Middle frontal gyrus (tissue), 1 donor: ENCODE results near the gene PTCSC3.

Source experiments
- DNase-seq: peaks from one replicate; pipeline ENCODE4 v3.0.0-alpha.2; 2015; ENCODE audit warnings: low spot score; ENCODE audit errors: extremely low spot score

PTCSC3 gene

DNA sequence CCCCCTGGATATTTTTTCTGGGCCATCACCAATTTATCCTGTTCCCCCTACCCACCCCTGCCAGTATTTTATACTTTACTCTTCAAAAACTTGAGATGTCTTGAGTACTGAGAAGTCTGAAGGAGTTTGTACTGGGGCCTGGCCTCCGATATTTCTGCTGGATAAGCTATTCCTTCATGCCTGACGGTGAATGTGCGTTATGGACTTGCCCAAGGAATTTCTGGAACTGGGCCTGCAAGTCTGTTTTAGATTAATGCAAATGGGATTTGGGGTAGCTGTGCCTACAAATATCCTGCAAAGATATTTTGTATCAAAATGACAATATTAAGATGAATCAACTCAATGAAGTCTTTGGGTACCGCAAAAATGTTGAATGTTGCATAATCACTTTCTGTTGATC is at the start of gene PTCSC3:
Gene PTCSC3, minus strand, starts transcription at position 199 of the 400 bp plus-strand sequence.
- DNase-seq = no peak

DNA sequence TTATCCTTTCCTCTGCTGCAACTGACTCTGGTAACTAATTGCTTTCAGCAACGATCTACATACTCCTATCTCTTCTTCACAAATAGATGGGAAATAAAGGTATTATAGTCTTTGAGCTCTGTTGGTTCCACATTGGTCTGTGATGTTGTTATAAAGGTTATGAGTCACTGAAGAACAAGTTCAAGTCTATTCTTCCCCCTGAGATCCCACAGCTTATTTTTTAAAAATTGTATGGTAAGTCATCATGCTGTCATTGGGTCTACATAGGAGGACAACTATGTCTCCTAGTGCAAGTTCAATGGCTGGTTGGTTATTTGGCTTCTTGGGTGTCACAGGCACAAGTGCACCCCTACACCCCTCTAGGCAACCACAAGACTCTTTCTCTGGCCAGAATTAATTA is 49.6 kb upstream of the PTCSC3 start:
- DNase-seq = no peak

DNA sequence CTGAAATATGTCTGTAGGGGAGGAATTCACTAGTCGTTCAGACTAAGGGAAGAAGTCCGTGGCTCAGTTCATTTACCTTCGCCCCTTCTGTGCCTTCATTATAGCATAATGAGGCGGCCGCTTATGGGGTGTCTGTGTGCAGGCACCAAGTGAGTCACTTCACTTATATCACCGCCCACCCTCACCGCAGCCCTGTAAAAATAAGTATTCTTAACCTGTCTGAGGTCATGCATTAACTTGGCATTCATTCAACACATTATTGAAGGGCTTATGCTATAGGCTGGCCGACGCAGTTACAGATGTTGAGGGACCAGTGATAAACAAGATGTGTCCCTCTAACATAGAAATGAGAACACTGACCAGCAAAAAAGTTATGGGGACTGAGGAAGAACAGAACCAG is 47.7 kb upstream of the PTCSC3 start:
- DNase-seq = no peak

DNA sequence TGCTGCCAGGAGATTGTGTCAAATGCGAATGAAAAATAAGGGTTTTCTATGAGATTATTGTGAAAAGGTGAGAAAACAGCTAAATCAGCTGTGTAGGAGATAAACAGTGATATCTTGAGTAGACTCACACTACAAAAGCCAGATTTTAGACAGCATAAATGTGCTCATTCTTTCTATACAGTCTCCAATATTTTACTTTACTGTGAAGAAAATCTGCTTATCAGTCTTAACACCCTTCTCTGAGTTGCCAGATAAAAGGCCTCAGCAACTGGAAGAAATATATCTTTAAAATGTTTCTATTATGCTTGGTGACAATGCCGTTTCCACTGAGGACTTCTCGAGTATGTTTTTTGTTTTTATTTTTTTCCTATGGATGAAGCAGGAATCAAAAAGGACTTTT is 47.0 kb upstream of the PTCSC3 start:
- no peak for DNase-seq

DNA sequence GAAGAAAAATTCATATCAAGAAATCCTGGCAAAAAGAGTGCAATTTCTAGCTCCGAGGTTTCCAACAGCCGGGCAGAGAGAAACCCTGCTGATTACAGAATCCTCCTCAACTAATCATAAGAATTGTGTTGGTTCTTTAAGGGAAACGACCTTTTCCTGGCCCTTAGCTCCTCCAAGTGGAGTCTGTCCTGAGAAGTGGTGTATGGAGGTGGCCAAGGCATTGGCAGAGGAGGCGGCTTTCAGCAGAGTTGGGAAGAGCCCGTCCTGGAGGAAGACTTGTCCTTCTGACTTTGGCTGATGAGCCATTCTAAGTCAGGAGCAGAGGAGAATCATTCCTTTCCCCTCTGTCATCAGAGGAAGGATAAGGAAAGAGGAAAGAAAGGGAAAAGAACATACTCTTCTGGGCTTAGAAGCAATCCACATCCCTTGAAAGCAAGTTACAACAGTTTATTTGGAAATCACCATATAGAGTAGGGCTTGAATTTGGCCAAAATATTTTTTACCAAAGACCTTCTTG is 46.5 kb upstream of the PTCSC3 start:
- DNase-seq = no peak

DNA sequence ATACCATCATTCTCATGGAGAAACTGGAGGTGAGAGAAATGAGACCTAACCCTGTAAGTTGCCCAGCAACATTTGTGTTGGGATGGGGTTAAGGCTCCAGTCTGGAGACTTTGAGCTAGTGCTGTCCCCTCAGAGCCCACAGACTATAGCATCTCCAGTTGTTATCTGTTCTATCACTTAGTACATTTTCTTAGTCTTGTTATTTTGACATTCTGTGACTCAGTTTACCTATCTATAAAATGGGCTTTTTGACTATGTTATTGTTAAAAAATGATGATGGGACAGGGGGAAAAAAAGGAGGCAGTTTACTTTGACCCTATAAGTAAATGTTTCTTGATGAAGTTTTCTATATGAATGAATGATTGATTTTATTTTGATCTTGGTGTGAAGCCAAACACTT is 45.8 kb upstream of the PTCSC3 start:
- no peak for DNase-seq

DNA sequence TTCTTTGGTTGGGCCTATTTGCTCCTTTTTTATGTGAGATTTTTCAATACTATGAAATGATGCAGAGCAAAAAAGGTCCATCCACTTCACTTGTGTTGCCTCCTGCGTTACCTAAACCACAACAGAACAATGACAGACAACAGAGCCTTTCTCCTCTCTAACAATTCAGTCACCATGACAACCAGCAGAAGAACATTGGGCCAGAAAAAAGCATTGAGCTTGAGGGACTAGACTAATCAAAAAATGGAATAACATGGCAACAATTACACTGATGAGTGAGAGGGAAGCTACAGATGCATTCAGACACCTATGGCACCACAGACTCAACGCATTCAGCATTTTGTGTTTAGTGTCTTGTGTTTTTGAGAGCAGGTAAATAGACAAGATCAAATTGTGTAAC is 44.6 kb upstream of the PTCSC3 start:
- DNase-seq = peak; percentile 10

DNA sequence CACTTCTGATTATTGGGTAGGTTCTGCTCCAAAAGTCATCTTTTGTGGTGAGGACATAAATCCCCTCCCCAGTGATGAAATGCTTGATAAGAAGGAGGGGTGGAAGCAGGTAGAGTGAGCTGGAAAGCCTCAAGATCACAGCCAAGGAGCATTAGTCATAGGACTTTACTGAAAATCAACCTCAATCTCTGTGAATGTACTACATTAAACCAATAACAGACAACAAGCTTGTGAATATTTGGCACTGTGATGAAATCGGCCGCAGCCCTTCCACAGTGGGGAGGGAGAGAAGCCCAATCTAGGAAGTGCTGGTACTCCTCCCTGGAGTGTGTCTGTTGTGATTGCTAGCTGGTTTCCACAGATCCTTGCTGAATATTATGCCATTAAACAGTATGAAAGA is 41.2 kb upstream of the PTCSC3 start:
- DNase-seq = no peak

DNA sequence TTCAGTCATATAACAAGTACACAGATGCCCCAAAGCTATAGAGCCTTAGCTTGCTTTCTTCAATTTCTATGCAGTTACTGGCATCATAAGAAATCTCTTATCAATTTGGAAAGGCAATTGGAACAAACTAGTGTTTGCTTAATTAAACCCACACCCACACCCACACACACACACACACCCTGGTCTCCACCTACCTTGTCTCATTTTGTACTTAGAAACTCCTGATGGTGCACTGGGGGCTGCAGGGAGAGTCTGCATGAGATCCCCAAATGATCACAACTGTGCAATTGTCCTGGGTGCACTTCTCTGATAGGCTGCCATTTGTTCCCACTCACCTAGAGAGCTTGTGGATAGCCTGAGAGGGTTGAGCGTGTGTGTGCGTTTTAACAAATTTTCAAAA is 40.5 kb upstream of the PTCSC3 start:
- no peak for DNase-seq

DNA sequence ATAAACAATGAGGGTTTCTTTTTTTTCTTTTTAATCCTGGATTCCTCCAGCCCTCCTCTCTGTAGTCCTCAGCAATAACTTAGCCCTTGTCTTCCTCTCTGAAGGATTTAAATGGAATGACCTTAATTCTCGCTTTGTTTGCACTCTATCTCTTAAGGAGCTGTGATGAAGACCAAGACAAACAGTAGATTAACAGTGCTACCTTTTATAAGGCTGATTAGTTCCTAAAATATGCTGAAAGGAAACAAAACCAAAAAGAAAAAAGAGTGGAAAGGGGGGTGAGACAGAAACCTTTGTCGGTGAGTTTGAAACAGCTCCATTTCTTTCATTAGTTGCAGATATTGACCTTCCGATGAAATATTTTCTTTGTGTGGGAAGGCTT is 38.7 kb upstream of the PTCSC3 start:
- no peak for DNase-seq

DNA sequence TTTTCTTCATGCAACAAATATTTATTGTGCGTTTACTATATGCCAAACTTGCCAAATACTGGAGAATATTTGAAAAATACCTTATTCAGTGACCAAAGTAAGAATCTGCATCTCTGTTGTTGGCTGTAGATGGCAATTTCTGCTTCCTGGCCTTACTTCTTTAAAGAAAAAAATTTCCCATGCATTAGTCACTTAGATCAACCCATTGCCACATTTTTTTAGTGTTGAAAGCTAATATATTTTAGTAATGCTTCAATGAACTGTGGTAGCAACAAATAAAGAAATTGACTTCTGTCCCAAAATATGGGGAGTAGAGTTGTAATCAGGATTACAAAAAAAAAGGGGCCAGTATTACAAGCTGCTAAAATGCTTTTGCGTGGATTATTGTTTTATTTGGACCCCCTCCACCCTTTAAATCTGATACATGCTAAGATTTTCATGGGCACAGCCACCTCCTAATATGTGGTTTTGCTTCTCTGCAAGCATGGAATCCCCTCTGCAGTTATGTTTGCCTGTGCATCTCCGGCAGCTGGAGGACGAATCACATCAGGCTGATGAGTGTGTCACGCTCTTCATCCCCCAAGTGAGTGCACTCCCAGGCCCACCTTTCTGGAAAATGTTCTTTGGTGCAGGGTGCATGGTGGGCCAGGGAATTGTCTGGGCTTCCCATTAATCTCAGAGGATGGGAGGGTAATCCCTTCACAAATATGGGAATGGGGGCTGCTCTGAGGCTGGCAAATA is 38.1 kb upstream of the PTCSC3 start:
- DNase-seq = no peak

DNA sequence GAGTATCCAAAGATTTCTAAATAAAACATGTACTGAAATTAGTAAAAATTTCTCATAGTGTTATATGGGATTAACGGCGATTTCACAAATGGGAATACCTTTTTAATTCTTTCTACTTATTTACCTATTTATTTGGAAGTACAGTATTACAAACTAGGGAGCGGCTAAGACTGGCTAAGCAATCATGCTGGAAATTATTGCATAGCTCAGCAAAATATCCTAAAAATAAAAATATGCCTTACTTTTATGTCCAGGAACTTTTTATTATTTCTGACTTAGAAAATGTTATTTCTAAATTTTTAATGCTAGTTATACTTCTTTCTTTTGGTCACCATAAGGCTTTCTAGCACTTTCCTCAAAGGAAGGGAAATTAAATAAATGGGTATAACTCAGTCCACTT is 36.5 kb upstream of the PTCSC3 start:
- DNase-seq = no peak

DNA sequence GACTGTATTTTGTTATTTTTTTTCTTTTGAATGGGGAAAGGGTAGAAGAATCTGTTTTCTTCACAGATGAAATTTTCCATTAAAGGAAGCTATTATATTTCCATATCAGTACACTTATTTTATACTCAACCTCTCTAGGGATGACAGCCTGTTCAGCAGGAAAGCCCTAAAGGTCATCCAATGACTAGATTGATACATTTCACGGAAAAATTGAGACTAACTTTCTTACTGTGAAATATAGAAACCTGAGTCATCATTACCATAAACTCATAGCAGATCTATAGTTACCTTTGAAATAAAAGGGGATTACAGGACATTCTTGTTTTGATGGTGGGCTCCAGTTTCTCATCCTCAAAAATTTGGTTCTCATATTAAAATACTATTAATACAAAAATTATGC is 36.1 kb upstream of the PTCSC3 start:
- DNase-seq = no peak

DNA sequence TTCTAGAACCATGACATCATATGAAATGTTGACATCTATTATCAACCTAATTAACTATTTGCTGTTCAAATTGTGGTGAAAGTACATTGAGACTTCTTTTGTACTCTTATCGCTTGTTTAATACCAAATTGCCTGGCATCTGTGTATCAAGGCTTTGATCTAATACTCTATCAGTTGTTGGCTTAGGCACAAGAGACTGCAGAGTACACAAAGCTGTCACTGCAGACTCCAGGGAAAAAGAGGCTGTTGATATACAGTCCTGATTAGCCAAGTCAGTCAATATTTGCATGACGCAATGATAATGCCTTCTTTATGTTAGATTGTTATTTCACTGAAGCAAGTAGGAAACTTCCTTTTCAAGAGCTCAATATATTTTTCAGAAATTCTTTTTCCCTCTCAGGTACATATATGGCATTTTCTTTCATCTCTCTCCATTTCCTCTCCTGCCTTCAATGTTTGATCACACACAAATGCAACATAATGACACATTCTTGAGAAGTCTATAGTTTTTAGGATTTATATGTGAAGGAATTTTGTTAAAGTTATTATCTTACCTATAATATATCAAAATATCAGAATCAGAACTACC is 32.3 kb upstream of the PTCSC3 start:
- DNase-seq = no peak

DNA sequence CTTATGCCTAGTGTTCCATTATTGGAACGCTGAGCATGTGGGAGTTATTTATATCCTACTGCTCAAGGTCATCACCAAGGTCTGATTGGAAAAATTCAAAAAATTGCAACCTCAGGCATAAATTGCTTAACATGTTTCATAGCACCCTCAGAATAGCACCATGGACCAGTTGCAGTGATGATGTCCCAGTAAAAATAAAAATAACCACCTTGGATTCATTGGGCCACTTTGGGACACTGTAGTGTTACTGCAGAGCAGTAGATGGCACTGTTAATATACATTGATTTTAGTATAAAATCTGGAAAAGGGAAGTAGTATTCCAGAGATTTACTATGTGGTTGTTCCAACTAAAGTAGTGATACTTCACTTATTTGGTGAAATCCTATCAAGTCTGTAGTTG is 31.0 kb upstream of the PTCSC3 start:
- no peak for DNase-seq

DNA sequence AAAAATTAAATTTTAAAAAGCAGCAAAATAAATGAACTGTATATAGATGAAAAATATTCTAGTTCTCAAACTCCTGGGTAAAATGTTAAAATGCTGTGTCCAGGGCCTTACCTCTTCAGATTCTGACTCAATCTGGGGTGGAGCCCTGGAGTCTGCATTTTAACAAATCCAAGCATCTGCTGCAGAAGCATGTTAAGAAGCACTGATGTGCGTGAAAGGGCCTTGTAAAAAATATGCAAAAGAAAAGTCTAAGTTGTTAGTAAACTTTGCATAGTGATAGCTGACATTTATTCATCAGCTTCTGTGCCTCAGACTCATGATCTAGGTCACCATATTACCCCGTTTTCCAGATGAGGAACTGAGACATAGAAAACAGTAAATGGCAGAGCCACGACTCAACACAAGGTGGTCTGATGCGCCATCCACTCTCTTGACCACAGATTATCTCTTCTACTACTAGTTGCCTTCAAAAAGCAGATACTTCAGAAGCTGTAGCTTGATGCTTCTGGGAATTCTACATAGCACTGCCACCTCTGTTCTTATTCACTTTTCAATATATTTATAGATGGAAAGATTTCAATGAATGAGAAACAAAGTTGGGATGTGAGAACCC is 28.0 kb upstream of the PTCSC3 start:
- no peak for DNase-seq

DNA sequence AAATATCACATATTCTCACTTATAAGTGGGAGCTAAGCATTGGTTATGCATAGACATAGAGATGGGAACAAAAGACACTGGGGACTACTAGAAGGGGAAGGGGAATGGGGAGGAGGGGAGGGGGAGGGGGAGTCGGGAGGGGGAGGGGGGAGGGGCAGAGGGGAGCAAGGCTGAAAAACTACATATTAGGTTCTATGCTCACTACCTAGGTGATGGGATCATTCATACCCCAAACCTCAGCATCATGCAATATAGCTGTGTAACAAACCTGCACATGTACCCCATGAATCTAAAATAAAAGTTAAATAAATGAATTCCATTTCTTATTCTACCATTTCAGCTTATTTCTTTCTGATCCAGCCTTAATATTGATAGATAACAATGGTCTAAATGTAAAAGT is 21.9 kb upstream of the PTCSC3 start:
- DNase-seq = no peak

DNA sequence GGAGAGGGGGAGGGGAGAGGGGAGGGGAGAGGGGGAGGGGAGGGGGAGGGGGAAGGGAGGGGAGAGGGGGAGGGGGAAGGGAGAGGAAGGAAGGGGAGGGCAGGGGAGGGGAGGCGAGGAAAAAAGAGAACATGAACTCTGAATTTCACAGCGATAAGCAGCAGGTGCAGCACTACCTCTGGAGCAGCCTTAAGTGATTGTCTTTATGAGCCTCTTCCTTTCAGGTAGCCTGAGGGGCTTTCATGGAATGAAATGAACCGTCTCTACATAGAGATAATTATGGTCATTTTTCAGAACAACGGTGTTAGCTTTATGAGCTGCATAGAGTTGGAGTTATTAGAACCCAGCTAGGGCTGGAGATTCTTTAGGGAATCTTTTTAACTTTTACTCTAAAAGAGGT is 18.1 kb upstream of the PTCSC3 start:
- no peak for DNase-seq

DNA sequence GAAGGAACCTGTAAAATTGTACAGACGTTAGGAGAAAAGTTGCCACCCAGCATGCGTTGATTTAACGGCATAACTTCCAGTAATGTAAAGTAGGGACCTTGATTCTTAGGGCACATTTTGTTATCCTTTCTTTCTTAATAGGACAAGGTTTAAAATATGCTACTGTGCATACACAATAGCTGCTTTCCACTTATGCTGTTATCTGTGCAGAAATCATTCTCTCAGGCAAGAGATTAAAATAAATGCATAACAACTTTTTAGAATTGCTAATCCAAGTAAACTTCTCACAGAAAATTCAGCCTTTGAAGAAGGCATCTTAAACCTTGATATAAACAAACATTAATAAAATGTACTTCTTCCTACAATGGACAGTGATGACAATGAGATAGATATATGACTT is 16.0 kb upstream of the PTCSC3 start:
- no peak for DNase-seq

DNA sequence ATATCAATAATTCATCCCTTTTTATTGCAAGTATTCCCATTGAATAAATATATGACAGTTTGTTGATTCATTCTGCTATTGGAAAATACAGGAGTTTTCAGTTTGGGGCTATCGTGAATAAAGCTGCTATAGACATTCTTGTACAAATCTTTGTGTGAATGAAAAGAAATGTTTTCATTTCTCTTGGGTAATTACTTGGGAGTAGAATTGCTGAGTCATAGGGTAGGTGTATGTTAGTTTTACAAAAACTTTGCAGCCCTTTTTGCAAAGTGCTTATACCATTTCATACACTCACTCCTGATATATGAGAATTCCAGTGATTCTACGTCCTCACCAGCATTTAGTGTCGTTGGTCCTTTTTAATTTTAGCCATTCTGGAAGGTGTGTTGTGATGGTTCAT is 6.9 kb upstream of the PTCSC3 start:
- no peak for DNase-seq

DNA sequence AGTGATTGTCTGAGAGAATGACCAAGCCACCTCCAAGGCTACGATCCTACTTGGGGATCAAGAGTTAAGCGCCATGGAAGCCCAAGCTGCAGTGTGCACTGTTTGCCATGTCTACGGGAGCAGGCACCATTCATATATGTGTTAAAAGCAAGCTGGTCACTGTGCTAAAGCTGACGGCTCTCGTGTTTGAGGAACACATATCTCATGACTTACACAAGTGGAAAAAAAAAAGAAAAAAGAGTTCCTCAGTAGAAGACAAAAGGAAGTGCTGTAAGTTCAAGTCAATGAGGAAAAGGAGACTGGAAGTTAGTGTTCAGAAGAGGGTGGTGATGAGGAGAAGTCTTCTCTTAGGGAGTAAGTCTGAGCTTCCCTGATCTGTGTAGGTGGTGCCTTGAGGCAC is 4.9 kb upstream of the PTCSC3 start:
- no peak for DNase-seq

DNA sequence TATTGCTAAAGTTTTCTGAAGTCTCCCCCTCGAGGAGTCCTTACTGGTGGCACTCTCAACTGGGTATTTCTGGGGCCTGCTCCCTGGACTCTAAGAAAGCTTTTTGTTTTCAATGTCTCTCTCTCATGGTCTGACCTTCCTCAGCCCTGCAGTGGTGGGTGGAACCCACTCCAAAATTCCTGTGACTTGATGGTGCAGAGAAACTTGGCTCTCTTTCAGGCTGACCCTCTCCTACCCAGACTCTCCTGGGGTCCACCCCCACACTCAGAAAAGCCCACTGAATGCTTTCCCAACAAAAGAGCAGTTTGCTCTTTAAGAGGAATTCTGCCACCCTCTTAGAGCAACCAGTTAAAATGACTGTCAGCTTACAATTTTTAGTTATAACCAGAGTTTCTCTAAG is 967 bp upstream of the PTCSC3 start:
- DNase-seq = no peak
